HCT116 (cell line): ENCODE data around the gene KRTAP5-2. TPM values are rescaled to one million over a fixed set of nuclear protein-coding genes. Genes with fewer than 3 reads are reported as not detected.
A peak's percentile ranks its signal among the peaks of the same experiment; 100 is the strongest.

ENCODE experiments used
- ATAC-seq: fragments of 200-7000 bp; cut with Tn5 transposase; 2 replicates; pipeline ENCODE4 v1.9.1; 2020; ENCODE audit warnings: mild to moderate bottlenecking, moderate library complexity
- BruUV-seq: library from RNA; stranded (reverse); fragments of 400-500 nt; replicated peaks from 2 replicates; lab custom pipeline; 2021; lab: Mats Ljungman, UMichigan
- CTCF ChIA-PET: fragments of 300-600 bp; sonication (Branson Sonifier 250); formaldehyde crosslinking; loops from one replicate; lab custom pipeline; 2021; ENCODE audit warnings: antibody characterized with exemption; lab: Charles Lee
- POLR2A ChIA-PET: fragments of 300-600, 350-600 bp; sonication (Branson Sonifier 250); formaldehyde crosslinking; loops from one replicate; lab custom pipeline; 2021; ENCODE audit warnings: antibody characterized with exemption; lab: Charles Lee
- RAD21 ChIA-PET, 2 experiments: fragments of 300-600 bp; sonication (Branson Sonifier 250); formaldehyde crosslinking; loops; one replicate each; lab custom pipeline; 2023; ENCODE audit warnings: low total read pairs in 2 of 2; ENCODE audit not compliant: uncharacterized antibody in 2 of 2, unreplicated experiment in 2 of 2, low non-redundant PET in 1 of 2; lab: Charles Lee
- DNase-seq: peaks from one replicate; pipeline ENCODE4 v3.0.0-alpha.2; 2010; ENCODE audit warnings: low read depth, low spot score
- H2AFZ ChIP-seq: fragments of 200-600 bp; shearing (Covaris generic), sonication (generic); 2 replicates; pipeline ENCODE4 v1.6.1; 2017; ENCODE audit warnings: low read depth, mixed run types, mixed read lengths, antibody characterized with exemption, low read length; ENCODE audit not compliant: poor library complexity, severe bottlenecking
- H3K27ac ChIP-seq: 2 replicates; pipeline ENCODE4 v1.5.1; 2012; ENCODE audit warnings: low read depth, low read length
- H3K27me3 ChIP-seq: fragments of 200-600 bp; sonication (generic); 2 replicates; pipeline ENCODE4 v1.6.1; 2016; ENCODE audit warnings: mixed run types, low read length, mixed read lengths; ENCODE audit not compliant: insufficient read depth
- H3K36me3 ChIP-seq, 2 experiments: fragments of 200-500 bp in 1 of 2; fragments of 200-600 bp in 1 of 2; sonication (Bioruptor generic) in 1 of 2; sonication (generic) in 1 of 2; 2 replicates each; pipeline versions ENCODE4 v1.5.1 to v1.6.1; 2014 to 2016; ENCODE audit warnings: low read length in 2 of 2, inconsistent platforms in 1 of 2, mixed read lengths in 1 of 2, mixed run types in 1 of 2; ENCODE audit not compliant: insufficient read depth in 2 of 2, control insufficient read depth in 1 of 2
- H3K4me1 ChIP-seq, 2 experiments: fragments of 200-600 bp in 1 of 2; sonication (generic) in 1 of 2; 2 replicates each; pipeline versions ENCODE4 v1.5.1 to v1.6.1; 2012 to 2017; ENCODE audit warnings: low read length in 2 of 2, inconsistent platforms in 1 of 2, mild to moderate bottlenecking in 1 of 2, mixed read lengths in 1 of 2, mixed run types in 1 of 2, moderate library complexity in 1 of 2; ENCODE audit not compliant: insufficient read depth in 2 of 2, control insufficient read depth in 1 of 2
- H3K4me2 ChIP-seq: fragments of 200-600 bp; sonication (generic); 2 replicates; pipeline ENCODE4 v1.6.1; 2017; ENCODE audit warnings: mixed run types, low read length, mixed read lengths
- H3K4me3 ChIP-seq, 2 experiments: fragments of 200-600 bp in 1 of 2; sonication (generic) in 1 of 2; replicated peaks in 1 of 2; 2 replicates each; pipeline ENCODE4 v1.5.1; 2011 to 2016; ENCODE audit warnings: low read length in 2 of 2, control low read depth in 1 of 2, low read depth in 1 of 2, mild to moderate bottlenecking in 1 of 2, mixed read lengths in 1 of 2, mixed run types in 1 of 2
- H3K79me2 ChIP-seq: fragments of 200-600 bp; sonication (generic); 2 replicates; pipeline ENCODE4 v1.6.1; 2017; ENCODE audit warnings: mild to moderate bottlenecking, mixed run types, low read length, moderate library complexity, mixed read lengths; ENCODE audit not compliant: insufficient read depth
- H3K9ac ChIP-seq: fragments of 200-600 bp; sonication (generic); 2 replicates; pipeline ENCODE4 v1.6.1; 2016; ENCODE audit warnings: low read length, mixed read lengths
- H3K9me2 ChIP-seq: fragments of 200-600 bp; sonication (generic), shearing (Covaris generic); 2 replicates; pipeline ENCODE4 v1.6.1; 2017; ENCODE audit warnings: mixed run types, mild to moderate bottlenecking, moderate library complexity; ENCODE audit not compliant: insufficient read depth
- H3K9me3 ChIP-seq, 2 experiments: fragments of 200-500 bp in 1 of 2; fragments of 200-600 bp in 1 of 2; sonication (Bioruptor generic) in 1 of 2; sonication (generic) in 1 of 2; 2 replicates each; pipeline ENCODE4 v1.6.1; 2014 to 2017; ENCODE audit warnings: low read length in 2 of 2, mixed read lengths in 2 of 2, inconsistent platforms in 1 of 2, low read depth in 1 of 2, mild to moderate bottlenecking in 1 of 2, mixed run types in 1 of 2, moderate library complexity in 1 of 2; ENCODE audit not compliant: control insufficient read depth in 1 of 2, insufficient read depth in 1 of 2
- H4K20me1 ChIP-seq: fragments of 200-600 bp; sonication (generic), shearing (Covaris generic); 2 replicates; pipeline ENCODE4 v1.6.1; 2017; ENCODE audit warnings: mixed run types, mild to moderate bottlenecking, moderate library complexity; ENCODE audit not compliant: insufficient read depth
- ATF3 ChIP-seq: IDR thresholded peaks from 2 replicates; pipeline ENCODE4 v1.6.1; 2012
- CEBPB ChIP-seq: IDR thresholded peaks from 2 replicates; pipeline ENCODE4 v1.6.1; 2012; ENCODE audit warnings: low read depth
- CTCF ChIP-seq, 3 experiments: fragments of 200-600 bp in 1 of 3; sonication (generic) in 1 of 3; IDR thresholded peaks in 2 of 3; conservative IDR thresholded peaks in 1 of 3; 2 replicates each; pipeline ENCODE4 v1.5.1; 2012 to 2017; ENCODE audit warnings: low read depth in 2 of 3, low read length in 2 of 3, antibody characterized with exemption in 1 of 3, borderline replicate concordance in 1 of 3, control low read depth in 1 of 3, mild to moderate bottlenecking in 1 of 3, mixed read lengths in 1 of 3, mixed run types in 1 of 3, moderate library complexity in 1 of 3; ENCODE audit not compliant: insufficient read depth in 1 of 3
- ELF1 ChIP-seq: IDR thresholded peaks from 2 replicates; pipeline ENCODE4 v1.6.1; 2012; ENCODE audit warnings: low read depth, borderline replicate concordance
- FOSL1 ChIP-seq: IDR thresholded peaks from 2 replicates; pipeline ENCODE4 v1.6.1; 2012; ENCODE audit warnings: low read depth
- JUND ChIP-seq: IDR thresholded peaks from 2 replicates; pipeline ENCODE4 v1.6.1; 2012
- MAX ChIP-seq: IDR thresholded peaks from 2 replicates; pipeline ENCODE4 v1.6.1; 2012
- POLR2AphosphoS5 ChIP-seq: IDR thresholded peaks from 2 replicates; pipeline ENCODE4 v1.6.1; 2011; ENCODE audit warnings: mild to moderate bottlenecking, low read depth, low read length, moderate library complexity
- RAD21 ChIP-seq: IDR thresholded peaks from 2 replicates; pipeline ENCODE4 v1.6.1; 2012; ENCODE audit warnings: low read depth, mild to moderate bottlenecking
- ZFX ChIP-seq: fragments of 450-650 bp; IDR thresholded peaks from 2 replicates; pipeline ENCODE4 v1.6.1; 2017
- intact Hi-C: fragments of 100-400 bp; cut with micrococcal nuclease; formaldehyde crosslinking; loops from 2 replicates; pipeline ENCODE4 v1.10.0; 2022
- total RNA-seq: library from RNA; stranded (reverse); gene quantifications from one replicate; pipeline ENCODE4 v1.2.1, GENCODE V29; 2021; ENCODE audit not compliant: unreplicated experiment

Gene KRTAP5-2
- total RNA-seq, 1 experiment from 2014 or later, result not detected

GRCh38 chr11:1641096-1641495 lies 43.0 kb upstream of the KRTAP5-2 start:
- Histone ChIP-seq H3K27me3 (no peaks in the 10 kb centered on the region), H3K9me3 (no peaks in the 10 kb centered on the region), H3K9ac (no peak overlapping the region), H3K4me1 (peaks cover 0 to 9% of the 10 kb centered on the region in 2 experiments; a peak in 1 of 4 replicates), H4K20me1 (no peaks in the 10 kb centered on the region), H3K4me3 (no peak overlapping the region), H2AFZ (no peak overlapping the region), H3K27ac (no peak overlapping the region; the same call in 1 of the 2 replicates), H3K9me2 (no peaks in the 10 kb centered on the region), H3K4me2 (no peak overlapping the region)
- ChIA-PET RAD21 (no interaction called here), CTCF (interaction anchor here (1.7 to 4.8 kb wide), 3 partner anchors 10 to 511 kb away, joined by 5 to 31 read pairs (median 10); no protein-coding TSS in a partner anchor)
- intact Hi-C loops, result loop anchor here (2.0 kb wide), 1 partner anchor 18 kb away; the partner anchor contains the start of gene KRTAP5-4
- no peak for ATAC-seq
- no TSS peak for BruUV-seq
- TF ChIP-seq MAX (no peak), CEBPB (no peak), FOSL1 (no peak), ZFX (no peak)
- TF ChIP-seq, all 23 proteins: peak for 0
- no peaks in the 10 kb centered on the region for H3K79me2 ChIP-seq
- POLR2A ChIA-PET, result interaction anchor here (1.2 kb wide), 1 partner anchor 95 kb away, joined by 3 read pairs; no protein-coding TSS in a partner anchor
- H3K36me3 ChIP-seq, result no peaks in the 10 kb centered on the region
- no peak for DNase-seq

GRCh38 chr11:1640076-1640946 lies 42.2 kb upstream of the KRTAP5-2 start:
- RAD21 ChIA-PET, result interaction anchor here in 1 of 2 experiments (0.7 kb wide), 1 partner anchor 512 kb away, joined by 3 read pairs; no protein-coding TSS in a partner anchor
- CTCF ChIA-PET, result interaction anchor here (1.0 to 4.8 kb wide), 6 partner anchors 9 to 511 kb away, joined by 3 to 31 read pairs (median 5); no protein-coding TSS in a partner anchor
- POLR2A ChIA-PET, result interaction anchor here (1.2 kb wide), 1 partner anchor 94 kb away, joined by 3 read pairs; no protein-coding TSS in a partner anchor

More at GRCh38 chr11:1640076-1640946, 42.2 kb upstream of the KRTAP5-2 start:
- no peaks in the 10 kb centered on the region for H4K20me1 ChIP-seq
- intact Hi-C loops, result loop anchor here (2.0 kb wide), 1 partner anchor 18 kb away; the partner anchor contains the start of gene KRTAP5-4
- H3K4me3 ChIP-seq, result no peak overlapping the region
- peaks cover 0 to 9% of the 10 kb centered on the region in 2 experiments; a peak in 1 of 4 replicates for H3K4me1 ChIP-seq
- DNase-seq, result no peak
- no peak overlapping the region for H3K4me2 ChIP-seq
- no peaks in the 10 kb centered on the region for H3K27me3 ChIP-seq
- TF ChIP-seq ATF3 (no peak), ELF1 (no peak), POLR2AphosphoS5 (no peak), RAD21 (peak; percentile 46), CTCF (IDR thresholded peaks at IDR 0.05 in 2 of 3, conservative IDR thresholded peaks at IDR 0.05 in 1 of 3; ENCODE audit: borderline replicate concordance in 1 of 3, insufficient read depth in 1 of 3, low read depth in 2 of 3, low read length in 2 of 3) (peak; percentile 63 to 94 (median 90)), JUND (no peak)
- TF ChIP-seq, all 23 proteins: peak for 2
- Histone ChIP-seq H3K9me3 (no peaks in the 10 kb centered on the region), H3K9me2 (no peaks in the 10 kb centered on the region), H3K36me3 (no peaks in the 10 kb centered on the region), H2AFZ (no peak overlapping the region), H3K9ac (no peak overlapping the region), H3K27ac (no peak overlapping the region), H3K79me2 (no peaks in the 10 kb centered on the region)
- ATAC-seq, result peak; percentile 94
- no TSS peak for BruUV-seq
